Measurements from ENCODE around the gene RSBN1L. TPM values are rescaled to one million over a fixed set of nuclear protein-coding genes. Genes with fewer than 3 reads are reported as not detected.

The RSBN1L gene
- total RNA-seq, 1 experiment from 2014 or later = 15.5 TPM

GRCh38 chr7:77655836-77656455 is 40.3 kb upstream of the RSBN1L start:
- H2AFZ ChIP-seq (ENCODE audit: low read depth, low read length, poor library complexity, severe bottlenecking) = no peak overlapping the region
- no peaks in the 10 kb centered on the region for H4K20me1 ChIP-seq (ENCODE audit: insufficient read depth)
- H3K9me3 ChIP-seq (ENCODE audit: control insufficient read depth in 1 of 2, insufficient read depth in 1 of 2, low read depth in 1 of 2, low read length in 2 of 2) = no peaks in the 10 kb centered on the region
- DNase-seq (ENCODE audit: low read depth, low spot score) (no peak), ATAC-seq (no peak)
- H3K4me1 ChIP-seq (ENCODE audit: control insufficient read depth in 1 of 2, insufficient read depth in 2 of 2, low read length in 2 of 2) = no peaks in the 10 kb centered on the region
- H3K79me2 ChIP-seq (ENCODE audit: insufficient read depth, low read length) = no peaks in the 10 kb centered on the region
- TF ChIP-seq JUND (IDR thresholded peaks at IDR 0.05) = no peak
- no peak for TF ChIP-seq ELF1 (IDR thresholded peaks at IDR 0.05; ENCODE audit: borderline replicate concordance, low read depth)
- TF ChIP-seq, protein P1, sequence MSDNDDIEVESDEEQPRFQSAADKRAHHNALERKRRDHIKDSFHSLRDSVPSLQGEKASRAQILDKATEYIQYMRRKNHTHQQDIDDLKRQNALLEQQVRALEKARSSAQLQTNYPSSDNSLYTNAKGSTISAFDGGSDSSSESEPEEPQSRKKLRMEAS (IDR thresholded peaks at IDR 0.05) = no peak
- TF ChIP-seq EZH2 (IDR thresholded peaks at IDR 0.05) = no peak
- TF ChIP-seq, protein P2, sequence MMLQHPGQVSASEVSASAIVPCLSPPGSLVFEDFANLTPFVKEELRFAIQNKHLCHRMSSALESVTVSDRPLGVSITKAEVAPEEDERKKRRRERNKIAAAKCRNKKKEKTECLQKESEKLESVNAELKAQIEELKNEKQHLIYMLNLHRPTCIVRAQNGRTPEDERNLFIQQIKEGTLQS (IDR thresholded peaks at IDR 0.05) = no peak
- TF ChIP-seq EZH2phosphoT487 (IDR thresholded peaks at IDR 0.05; ENCODE audit: borderline replicate concordance) = no peak
- TF ChIP-seq ZNF274 (IDR thresholded peaks at IDR 0.05; ENCODE audit: low read depth, low read length) = no peak
- no peak for TF ChIP-seq SIN3A (IDR thresholded peaks at IDR 0.05; ENCODE audit: low read depth)
- TF ChIP-seq ZBTB33 (IDR thresholded peaks at IDR 0.05; ENCODE audit: extremely low read depth, insufficient replicate concordance, low read length) = no peak
- intact Hi-C loops (cut with micrococcal nuclease) = loop anchor here (5.0 to 10.0 kb wide), 2 partner anchors 386 to 1269 kb away; no protein-coding TSS in a partner anchor
- no peak overlapping the region for H3K27ac ChIP-seq (ENCODE audit: low read depth, low read length)
- H3K4me2 ChIP-seq (ENCODE audit: low read length) = no peak overlapping the region
- ChIA-PET CTCF (no interaction called here), POLR2A (no interaction called here), RAD21 (ENCODE audit: low non-redundant PET in 1 of 2, low total read pairs in 2 of 2, uncharacterized antibody in 2 of 2, unreplicated experiment in 2 of 2) (no interaction called here)
- peaks cover 0 to 7% of the 10 kb centered on the region in 2 experiments; a peak in 1 of 4 replicates for H3K36me3 ChIP-seq (ENCODE audit: control insufficient read depth in 1 of 2, insufficient read depth in 2 of 2, low read length in 2 of 2)
- no TSS peak for BruUV-seq (replicated peaks)
- no peak overlapping the region for H3K4me3 ChIP-seq (replicated peaks in 1 of 2; ENCODE audit: low read depth in 1 of 2, low read length in 2 of 2)
- H3K9me2 ChIP-seq (ENCODE audit: insufficient read depth) = no peaks in the 10 kb centered on the region
- H3K9ac ChIP-seq (ENCODE audit: low read length) = no peak overlapping the region
- H3K27me3 ChIP-seq (ENCODE audit: insufficient read depth, low read length) = no peaks in the 10 kb centered on the region

Measured in HCT116 (cell line).